H1 (cell line): ENCODE results near the gene ATP2B3. TPM values are rescaled to one million over a fixed set of nuclear protein-coding genes. Genes with fewer than 3 reads are reported as not detected.

Experiments
- CTCF ChIA-PET: fragments of 300-600 bp; sonication (Branson Sonifier 250); formaldehyde crosslinking; loops from one replicate; lab custom pipeline; 2021; ENCODE audit not compliant: partially characterized antibody; lab: Charles Lee
- POLR2A ChIA-PET: fragments of 300-600 bp; sonication (Branson Sonifier 250); formaldehyde crosslinking; loops from one replicate; lab custom pipeline; 2021; ENCODE audit warnings: inconsistent platforms; ENCODE audit not compliant: partially characterized antibody; lab: Charles Lee
- DNase-seq, 2 experiments: peaks; one replicate each; pipeline versions ENCODE4 v3.0.0 to v3.0.0-alpha.2; 2010 to 2022; ENCODE audit warnings: low spot score in 2 of 2, low read depth in 1 of 2, mixed read lengths in 1 of 2
- FAIRE-seq: peaks from 2 replicates; lab custom pipeline; 2011; peaks lifted over from hg19 to GRCh38; lab: Jason Lieb, UNC
- H2AFZ ChIP-seq: 2 replicates; pipeline ENCODE4 v1.8.1; 2012; ENCODE audit warnings: low read length, inconsistent platforms
- H2AK5ac ChIP-seq: 2 replicates; pipeline ENCODE4 v1.6.1; 2013; ENCODE audit warnings: low read depth, low read length
- H2BK120ac ChIP-seq: replicated peaks from 2 replicates; pipeline ENCODE3; 2013; ENCODE audit warnings: low read depth, low read length, inconsistent platforms
- H2BK12ac ChIP-seq: 2 replicates; pipeline ENCODE4 v1.6.1; 2013; ENCODE audit warnings: low read depth, low read length
- H2BK15ac ChIP-seq: 2 replicates; pipeline ENCODE4 v1.6.1; 2013; ENCODE audit warnings: low read length
- H2BK20ac ChIP-seq: 2 replicates; pipeline ENCODE4 v1.6.1; 2013; ENCODE audit warnings: low read length
- H2BK5ac ChIP-seq: 2 replicates; pipeline ENCODE4 v1.6.1; 2013; ENCODE audit warnings: low read depth, low read length
- H3K14ac ChIP-seq: 2 replicates; pipeline ENCODE4 v1.6.1; 2013; ENCODE audit warnings: inconsistent platforms; ENCODE audit not compliant: insufficient read length
- H3K18ac ChIP-seq: 2 replicates; pipeline ENCODE4 v1.6.1; 2013; ENCODE audit warnings: low read length; ENCODE audit errors: extremely low read depth
- H3K23ac ChIP-seq: 2 replicates; pipeline ENCODE4 v1.6.1; 2013; ENCODE audit warnings: inconsistent platforms; ENCODE audit not compliant: insufficient read length
- H3K23me2 ChIP-seq: 2 replicates; pipeline ENCODE4 v1.6.1; 2013; ENCODE audit warnings: low read depth, low read length
- H3K27ac ChIP-seq: 2 replicates; pipeline ENCODE4 v1.6.1; 2011; ENCODE audit warnings: low read depth, low read length, inconsistent platforms
- H3K27me3 ChIP-seq, 4 experiments: replicated peaks in 1 of 4; 1 replicate in 1 of 4; 2 replicates in 3 of 4; pipeline versions ENCODE4 v1.6.1 to v1.8.1; 2011 to 2013; ENCODE audit warnings: low read length in 3 of 4, mild to moderate bottlenecking in 3 of 4, inconsistent platforms in 2 of 4, mixed read lengths in 2 of 4, moderate library complexity in 1 of 4; ENCODE audit not compliant: control insufficient read depth in 3 of 4, insufficient read depth in 3 of 4; ENCODE audit errors: extremely low read depth in 1 of 4
- H3K36me3 ChIP-seq, 4 experiments: 2 replicates each; pipeline versions ENCODE4 v1.6.1 to v1.8.1; 2011 to 2013; ENCODE audit warnings: mild to moderate bottlenecking in 4 of 4, low read length in 3 of 4, moderate library complexity in 2 of 4, control low read depth in 1 of 4, inconsistent platforms in 1 of 4; ENCODE audit not compliant: insufficient read depth in 4 of 4, control insufficient read depth in 2 of 4
- H3K4ac ChIP-seq: replicated peaks from 2 replicates; pipeline ENCODE3; 2013; ENCODE audit warnings: low read length, low read depth, mixed read lengths, inconsistent platforms; ENCODE audit not compliant: insufficient read length
- H3K4me1 ChIP-seq, 4 experiments: replicated peaks in 1 of 4; 1 replicate in 1 of 4; 2 replicates in 3 of 4; pipeline versions ENCODE4 v1.6.1 to v1.8.1; 2011 to 2013; ENCODE audit warnings: low read length in 3 of 4, inconsistent platforms in 2 of 4, mixed read lengths in 1 of 4; ENCODE audit not compliant: insufficient read depth in 4 of 4, control insufficient read depth in 3 of 4
- H3K4me2 ChIP-seq, 2 experiments: 2 replicates each; pipeline versions ENCODE4 v1.6.1 to v1.8.1; 2011 to 2013; ENCODE audit warnings: low read depth in 2 of 2, low read length in 2 of 2, control low read depth in 1 of 2, inconsistent platforms in 1 of 2, mild to moderate bottlenecking in 1 of 2; ENCODE audit not compliant: insufficient read depth in 1 of 2
- H3K4me3 ChIP-seq, 4 experiments: fragments of 200-600, 300-600 bp in 1 of 4; sonication (generic), shearing (Covaris generic), sonication (Bioruptor Twin) in 1 of 4; 2 replicates each; pipeline versions ENCODE4 v1.5.1 to v1.8.1; 2011 to 2016; ENCODE audit warnings: low read length in 4 of 4, low read depth in 3 of 4, control low read depth in 2 of 4, inconsistent platforms in 2 of 4, mild to moderate bottlenecking in 2 of 4, mixed read lengths in 1 of 4, moderate library complexity in 1 of 4; ENCODE audit not compliant: insufficient read depth in 2 of 4; ENCODE audit errors: extremely low read depth in 1 of 4
- H3K56ac ChIP-seq: replicated peaks from 2 replicates; pipeline ENCODE3; 2013; ENCODE audit warnings: low read depth, mild to moderate bottlenecking, mixed read lengths, low read length, inconsistent platforms; ENCODE audit not compliant: insufficient read length
- H3K79me1 ChIP-seq: 2 replicates; pipeline ENCODE4 v1.6.1; 2013; ENCODE audit warnings: low read depth, low read length, control low read depth
- H3K79me2 ChIP-seq, 2 experiments: 2 replicates each; pipeline versions ENCODE4 v1.6.1 to v1.8.1; 2012 to 2013; ENCODE audit warnings: low read length in 2 of 2, mild to moderate bottlenecking in 2 of 2, inconsistent platforms in 1 of 2; ENCODE audit not compliant: insufficient read depth in 2 of 2, control insufficient read depth in 1 of 2
- H3K9ac ChIP-seq, 4 experiments: replicated peaks in 1 of 4; 1 replicate in 1 of 4; 2 replicates in 3 of 4; pipeline versions ENCODE4 v1.6.1 to v1.8.1; 2011 to 2013; ENCODE audit warnings: low read depth in 3 of 4, low read length in 3 of 4, control low read depth in 2 of 4, mild to moderate bottlenecking in 2 of 4, moderate library complexity in 2 of 4, inconsistent platforms in 1 of 4; ENCODE audit errors: extremely low read depth in 1 of 4
- H3K9me3 ChIP-seq, 2 experiments: 2 replicates each; pipeline versions ENCODE4 v1.6.1 to v1.8.1; 2012 to 2013; ENCODE audit warnings: mild to moderate bottlenecking in 2 of 2, moderate library complexity in 2 of 2, control low read depth in 1 of 2, inconsistent platforms in 1 of 2, low read depth in 1 of 2, low read length in 1 of 2, mixed read lengths in 1 of 2; ENCODE audit not compliant: insufficient read depth in 2 of 2
- H4K20me1 ChIP-seq, 2 experiments: replicated peaks in 1 of 2; 2 replicates each; pipeline versions ENCODE3 to v1.8.1; 2011 to 2013; ENCODE audit warnings: inconsistent platforms in 2 of 2, low read length in 2 of 2, mild to moderate bottlenecking in 1 of 2; ENCODE audit not compliant: insufficient read depth in 2 of 2, control insufficient read depth in 1 of 2
- H4K5ac ChIP-seq: 2 replicates; pipeline ENCODE4 v1.6.1; 2013; ENCODE audit warnings: low read length, low read depth, mixed read lengths, inconsistent platforms; ENCODE audit not compliant: insufficient read length
- H4K8ac ChIP-seq: 2 replicates; pipeline ENCODE4 v1.8.0; 2013; ENCODE audit warnings: mild to moderate bottlenecking, moderate library complexity, low read length, inconsistent platforms; ENCODE audit not compliant: insufficient read depth; ENCODE audit errors: extremely low read depth
- H4K91ac ChIP-seq: replicated peaks from 2 replicates; pipeline ENCODE3; 2013; ENCODE audit warnings: low read length, mixed read lengths, inconsistent platforms; ENCODE audit not compliant: insufficient read length
- BACH1 ChIP-seq: IDR thresholded peaks from 2 replicates; pipeline ENCODE4 v1.6.1; 2012; ENCODE audit warnings: low read length, improper control_type of control experiment
- CTCF ChIP-seq, 3 experiments: IDR thresholded peaks; 1 replicate in 2 of 3; 2 replicates in 1 of 3; pipeline versions ENCODE4 v1.5.1 to v1.6.1; 2011; ENCODE audit warnings: low read length in 3 of 3, mild to moderate bottlenecking in 3 of 3, inconsistent platforms in 2 of 3, low read depth in 1 of 3, moderate library complexity in 1 of 3; ENCODE audit not compliant: insufficient read depth in 1 of 3; ENCODE audit errors: control extremely low read depth in 1 of 3
- SP4 ChIP-seq: IDR thresholded peaks from 2 replicates; pipeline ENCODE4 v1.6.1; 2012; ENCODE audit warnings: low read length, inconsistent platforms
- USF2 ChIP-seq: IDR thresholded peaks from 2 replicates; pipeline ENCODE4 v1.6.1; 2011; ENCODE audit warnings: low read length, improper control_type of control experiment
- YY1 ChIP-seq: IDR thresholded peaks from 2 replicates; pipeline ENCODE4 v1.6.1; 2011; ENCODE audit warnings: low read depth, mild to moderate bottlenecking, low read length
- WGBS, 2 experiments: shearing (Covaris generic) in 1 of 2; methylation state at CpG; one replicate each; pipeline versions ENCODE4 v1.1.6 to v1.1.7; 2013 to 2015; ENCODE audit warnings: low lambda C conversion rate in 2 of 2, mixed read lengths in 2 of 2, inconsistent platforms in 1 of 2, low coverage in 1 of 2, missing lambda C conversion rate in 1 of 2; ENCODE audit not compliant: insufficient replicate concordance in 2 of 2, insufficient coverage in 1 of 2, insufficient read length in 1 of 2; ENCODE audit errors: extremely low coverage in 1 of 2, missing lambda C conversion rate in 1 of 2; 5-methylcytosine and 5-hydroxymethylcytosine counted together
- polyA plus RNA-seq, 7 experiments: library from polyadenylated mRNA; depleted of rRNA in 3 of 7; stranded (reverse) in 5 of 7; unstranded in 2 of 7; fragments of >200 nt in 5 of 7; fragments of 200-250 nt in 2 of 7; gene quantifications; 1 replicate in 5 of 7; 2 replicates in 1 of 7; 4 replicates in 1 of 7; pipeline versions ENCODE4 v1.2.1 to v1.2.3, GENCODE V29; 2011 to 2013; ENCODE audit warnings: missing spikeins in 2 of 7, mixed read lengths in 2 of 7
- total RNA-seq: library from RNA; stranded (reverse); fragmentation: NEBNext Ultra II Directional; extraction: Animal tissue kit (Norgen Biotek cat#: 25700); gene quantifications from 2 replicates; pipeline ENCODE4 v1.2.1, GENCODE V29; 2021

The ATP2B3 gene
- total and polyA plus RNA-seq, 2 of the 8 experiments (the other 6 are each of a cell fraction or from before 2014, with no cell fraction given), result 0.14 to 0.19 TPM

- Histone ChIP-seq H2BK20ac (no peak overlapping the region), H3K4me2 (no peak overlapping the region), H2BK15ac (no peak overlapping the region), H3K18ac (no peak overlapping the region), H2AFZ (no peak overlapping the region), H3K27ac (no peak overlapping the region), H2BK12ac (no peak overlapping the region), H3K4me3 (no peak overlapping the region), H4K91ac (no peak overlapping the region), H3K79me2 (peaks cover 0 to 5% of the 10 kb centered on the region in 2 experiments; a peak in 1 of 4 replicates), H2BK5ac (no peak overlapping the region), H2BK120ac (no peak overlapping the region), H3K14ac (no peak overlapping the region), H3K9me3 (no peaks in the 10 kb centered on the region), H3K23ac (no peak overlapping the region), H4K8ac (no peak overlapping the region), H3K79me1 (no peaks in the 10 kb centered on the region), H3K36me3 (no peaks in the 10 kb centered on the region), H3K56ac (no peak overlapping the region), H3K4ac (no peak overlapping the region), H2AK5ac (no peak overlapping the region), H3K9ac (no peak overlapping the region), H3K23me2 (peaks cover 3% of the 10 kb centered on the region; the same call in 1 of the 2 replicates), H4K20me1 (peaks cover 0 to 2% of the 10 kb centered on the region in 2 experiments), H3K4me1 (peaks cover 0 to 4% (median 0%) of the 10 kb centered on the region in 4 experiments; a peak in 1 of 7 replicates), H4K5ac (no peak overlapping the region), H3K27me3 (peaks cover 0 to 8% (median 0%) of the 10 kb centered on the region in 4 experiments; a peak in 3 of 7 replicates)
- TF ChIP-seq BACH1 (no peak), CTCF (IDR thresholded peaks at IDR 0.05; ENCODE audit: control extremely low read depth in 1 of 3, insufficient read depth in 1 of 3, low read depth in 1 of 3, low read length in 3 of 3) (no peak), YY1 (no peak), USF2 (no peak), SP4 (no peak)
- WGBS, 2 experiments, result 100% methylated on average over 3 of the region's 7 CpGs; no CpG with 5 or more reads in 1 of the 2 experiments
- ChIA-PET CTCF (interaction anchor here (1.1 to 4.5 kb wide), 7 partner anchors 10 to 61 kb away, joined by 3 to 22 read pairs (median 5); no protein-coding TSS in a partner anchor), POLR2A (no interaction called here)
- FAIRE-seq (no peak), DNase-seq (no peak)
These were observed 83.5 kb downstream of the ATP2B3 start for GRCh38 chrX:153600921-153601320.
